Stimulated activated CD8-positive, alpha-beta memory T cell treated with anti-CD3 and anti-CD28 coated beads, Interleukin-15, amount 100 ng/mL, for 48 hours (primary cell): ENCODE measurements around the gene EVL.
A peak's percentile ranks its signal among the peaks of the same experiment; 100 is the strongest.

Experiments
- DNase-seq, 2 donors: peaks; one replicate each; pipeline ENCODE4 v3.0.0-alpha.2; 2020; ENCODE audit warnings: low read depth in 2 of 2

The EVL gene

DNA sequence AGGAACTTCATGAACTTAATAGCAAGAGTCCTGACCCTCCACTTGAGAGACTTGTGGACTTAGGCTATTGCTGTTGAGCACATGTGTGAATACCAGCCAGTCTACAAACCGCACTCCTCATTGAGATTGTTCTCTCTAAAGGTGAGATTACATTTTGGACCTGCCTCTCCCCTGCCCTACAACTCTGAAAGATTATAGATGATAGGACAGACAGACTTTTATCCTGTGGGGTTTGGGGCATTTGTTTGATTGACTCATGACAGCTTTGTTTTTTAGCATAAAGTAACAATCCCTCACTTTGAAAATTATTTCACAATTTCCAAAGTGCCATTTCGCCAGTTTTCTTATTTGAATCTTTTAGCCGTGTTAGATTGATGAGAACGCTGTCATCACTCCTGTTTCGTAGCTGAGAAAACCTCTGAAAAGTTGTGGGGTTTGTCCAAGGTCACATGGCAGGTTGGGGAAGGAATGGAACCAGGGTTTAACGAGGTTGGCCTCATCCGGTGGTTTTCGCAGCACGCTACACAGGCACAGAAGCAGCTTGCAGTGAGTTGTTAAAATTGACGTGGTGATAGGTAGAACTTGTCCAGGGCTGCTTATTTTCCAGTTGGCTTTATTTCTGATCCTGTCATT lies 836 bp downstream of the EVL start:
- peak; percentile 73 for DNase-seq

DNA sequence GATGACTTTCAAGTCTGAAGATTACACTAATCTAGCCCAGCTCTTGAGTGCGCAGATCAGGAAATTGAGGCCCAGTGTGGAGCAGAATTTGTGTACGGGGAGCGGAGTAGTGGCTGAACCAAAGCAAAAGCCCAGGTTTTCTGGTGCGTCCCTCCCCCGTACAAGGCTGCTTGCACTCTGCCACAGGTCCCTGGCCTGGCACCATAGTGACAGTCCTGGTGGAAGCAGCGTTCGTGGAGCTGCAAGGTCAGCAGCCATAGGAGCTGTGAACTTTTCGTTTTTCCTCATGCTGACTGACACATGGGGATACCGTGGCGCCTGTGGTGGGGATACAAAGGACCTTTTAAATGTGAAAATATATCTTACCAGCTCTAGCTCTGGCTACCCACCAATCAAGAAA lies 1.7 kb downstream of the EVL start:
- DNase-seq: no peak

GRCh38 chr14:100067481-100067880 lies 2.3 kb downstream of the EVL start:
- DNase-seq: no peak

DNA sequence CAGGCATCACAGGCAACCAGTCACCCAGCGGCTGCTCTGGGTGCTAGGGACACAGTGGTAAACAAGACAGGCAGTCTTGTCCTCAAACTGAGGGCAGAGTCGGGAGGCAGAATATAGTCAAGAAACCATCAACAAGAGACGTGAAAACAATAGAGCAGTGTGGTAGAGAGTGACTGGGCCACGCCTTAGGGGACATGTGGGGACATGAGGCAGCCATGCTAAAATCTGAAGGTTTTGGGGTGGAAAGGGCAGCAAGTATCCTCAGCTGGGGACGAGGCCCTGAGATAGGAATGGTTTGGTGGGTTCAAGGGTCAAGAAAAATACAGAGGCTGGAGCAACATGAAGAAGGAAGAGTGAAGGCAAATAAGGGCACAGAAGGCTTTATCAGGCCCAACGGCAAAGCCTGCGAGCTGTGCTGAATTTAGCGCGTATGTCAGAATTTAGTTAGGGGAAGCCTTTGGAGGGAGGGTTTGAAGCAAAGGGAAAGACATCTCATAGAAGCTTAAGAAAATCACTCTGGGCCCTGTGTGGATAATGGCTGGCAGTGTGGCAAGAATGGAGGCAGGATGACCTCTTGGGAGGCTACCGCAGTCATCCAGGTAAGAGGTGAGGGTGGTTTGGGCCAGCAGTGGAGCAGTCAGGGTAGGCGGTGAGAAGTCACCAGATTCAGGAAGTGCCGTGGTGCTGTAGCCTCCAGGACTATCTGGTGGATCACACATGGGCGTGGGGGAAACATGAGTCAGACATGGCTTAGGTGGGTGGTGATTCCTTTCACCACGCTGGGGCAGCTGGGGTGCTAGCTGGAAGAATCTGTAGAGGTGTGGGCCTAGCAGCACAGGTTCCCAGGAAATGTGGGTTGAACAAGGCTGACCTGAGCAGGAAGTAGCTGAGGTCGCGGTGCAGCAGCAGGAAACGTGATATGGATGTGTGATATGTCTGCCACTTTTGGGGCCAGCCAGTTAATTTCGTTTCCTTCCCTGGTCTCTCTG lies 3.0 kb downstream of the EVL start:
- DNase-seq: peak; percentile 86 to 88

DNA sequence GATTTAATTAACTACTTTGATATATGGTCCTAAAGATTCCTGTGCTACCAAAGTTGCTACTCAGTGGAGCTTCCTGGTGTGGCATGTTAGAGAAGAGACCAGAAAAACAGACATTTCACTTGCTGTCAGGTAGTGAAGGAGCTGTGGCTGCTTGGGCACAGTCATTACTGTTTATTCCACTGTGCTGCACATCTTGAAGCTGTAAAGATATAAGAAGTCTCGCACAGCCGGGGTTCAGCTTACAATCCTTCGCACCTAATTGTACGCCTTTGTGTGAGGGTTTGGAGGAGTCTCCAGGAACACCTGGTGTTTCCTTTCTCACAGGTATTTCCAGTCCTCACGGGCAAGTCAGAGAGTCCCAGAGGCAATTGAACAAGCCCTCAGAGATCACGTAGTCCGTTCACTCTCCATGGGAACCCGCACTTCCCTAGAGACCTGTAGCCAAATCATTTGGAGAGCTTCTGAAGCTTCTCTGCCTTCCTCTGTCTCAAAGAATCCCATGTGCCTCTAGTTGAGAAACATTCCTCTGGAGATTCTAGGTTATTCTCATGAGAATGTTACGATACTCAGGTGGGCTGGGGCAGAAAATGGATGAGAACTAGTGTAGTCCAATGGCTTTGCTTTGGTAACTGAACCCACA lies 4.1 kb downstream of the EVL start:
- DNase-seq: no peak

DNA sequence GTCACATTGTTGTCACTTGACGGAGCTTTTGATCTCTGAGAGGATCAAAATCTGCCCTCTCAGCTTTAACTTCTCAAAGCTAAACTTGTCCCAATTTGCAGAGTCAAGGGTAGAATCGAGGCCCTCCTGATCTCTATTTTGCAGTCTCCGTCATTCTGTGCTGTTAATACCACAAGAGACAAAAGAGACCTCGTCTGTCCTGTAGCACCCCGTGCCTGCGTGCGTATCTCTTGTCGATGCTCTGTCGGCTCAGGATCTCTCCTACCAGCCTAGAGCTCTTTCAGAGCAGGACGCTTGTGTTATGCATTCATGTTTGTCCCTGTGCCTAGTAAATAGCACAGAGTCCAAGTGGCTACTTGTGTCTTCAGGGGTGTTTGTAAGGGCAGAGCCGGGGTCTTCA lies 5.1 kb downstream of the EVL start:
- DNase-seq: no peak

- no peak for DNase-seq
Observed at GRCh38 chr14:100071545-100071944, 6.3 kb downstream of the EVL start.

DNA sequence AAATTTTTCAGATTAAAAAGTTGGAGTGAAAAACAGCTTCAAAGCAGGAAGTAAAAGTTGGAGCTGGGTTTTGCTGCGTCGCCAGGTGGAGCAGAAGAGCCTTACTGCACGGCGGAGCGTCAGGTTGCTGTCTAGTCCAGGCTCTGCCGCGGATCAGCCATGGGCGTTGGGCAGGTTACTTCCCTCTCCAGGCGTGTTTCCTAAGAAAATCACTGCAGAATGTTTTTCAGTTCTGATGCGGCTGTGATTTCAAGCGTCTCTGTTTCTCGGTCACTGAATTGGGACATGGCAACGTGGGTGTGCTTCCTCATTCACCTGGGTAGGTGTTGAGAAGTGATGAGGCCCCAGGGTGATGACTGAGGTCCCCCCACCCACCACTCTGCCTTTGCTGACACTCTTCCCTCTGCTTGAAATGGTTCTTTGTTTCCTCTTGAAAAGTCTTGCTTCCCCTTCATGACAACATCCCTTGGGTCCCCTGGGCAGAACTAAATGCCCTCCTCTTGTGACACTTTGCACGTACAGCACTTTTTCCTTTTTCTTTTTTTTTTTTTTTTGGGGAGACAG lies 7.6 kb downstream of the EVL start:
- no peak for DNase-seq

DNA sequence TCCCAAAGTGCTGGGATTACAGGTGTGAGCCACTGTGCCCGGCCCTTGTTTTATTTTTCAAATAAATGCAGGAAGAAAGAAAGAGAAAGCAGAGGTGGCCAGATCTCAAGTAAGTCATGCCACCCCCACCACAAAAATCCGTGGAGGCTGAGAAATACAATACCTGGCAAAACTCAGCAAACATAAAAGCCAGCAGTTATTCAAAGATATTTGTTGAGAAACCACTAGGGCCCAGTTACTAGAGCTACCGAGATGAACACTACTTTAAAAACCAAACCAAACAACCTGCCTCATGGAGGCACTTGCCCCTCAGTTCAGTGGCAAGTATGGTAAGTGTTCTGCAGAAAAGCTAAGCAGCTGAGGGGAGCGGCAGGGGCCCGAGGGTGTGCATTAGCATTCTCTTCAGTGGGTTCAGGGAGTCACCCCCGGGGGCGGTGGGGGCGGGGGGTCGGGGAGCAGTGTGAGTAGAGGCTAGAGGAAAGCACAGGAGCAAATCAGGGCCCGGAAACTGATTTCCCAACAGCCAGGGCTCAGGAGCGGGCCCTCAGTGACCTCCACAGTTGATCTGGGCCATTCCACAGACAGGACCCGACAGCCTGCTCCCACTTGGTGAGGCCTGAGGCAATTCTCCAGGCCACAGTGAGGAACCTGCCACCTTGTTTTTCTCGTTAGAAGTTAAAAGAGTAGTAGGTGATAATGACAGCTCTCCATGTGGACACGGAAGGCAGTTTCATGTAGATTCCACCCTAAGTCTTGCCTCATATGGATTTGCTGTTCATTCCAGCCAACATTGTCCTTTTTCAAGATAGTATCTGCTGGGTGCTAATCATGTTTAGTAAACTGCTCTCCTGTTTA lies 8.6 kb downstream of the EVL start:
- no peak for DNase-seq

- DNase-seq: no peak
Observed at GRCh38 chr14:100074431-100075100, 9.3 kb downstream of the EVL start.

- no peak for DNase-seq
Observed at GRCh38 chr14:100075681-100076080, 10.5 kb downstream of the EVL start.

DNA sequence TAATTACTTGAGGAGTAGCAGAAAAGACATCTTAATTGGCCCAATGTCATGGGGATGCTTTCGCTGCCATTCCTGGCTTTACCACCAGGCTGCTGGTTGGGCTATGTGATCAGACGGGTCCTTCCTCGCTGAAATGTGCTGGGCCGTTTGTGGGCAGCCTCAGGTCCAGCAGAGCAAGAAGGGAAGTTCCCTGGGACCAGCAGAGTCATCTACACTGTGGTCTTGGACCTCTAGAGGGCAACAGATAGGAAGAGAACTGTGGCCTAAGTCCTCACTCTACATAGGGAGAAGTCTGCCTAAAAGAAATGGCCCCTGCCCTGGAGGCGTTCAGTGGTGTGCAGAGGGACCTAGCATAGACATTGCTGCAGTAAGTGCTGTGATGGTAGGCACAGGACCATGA lies 10.9 kb downstream of the EVL start:
- no peak for DNase-seq

DNA sequence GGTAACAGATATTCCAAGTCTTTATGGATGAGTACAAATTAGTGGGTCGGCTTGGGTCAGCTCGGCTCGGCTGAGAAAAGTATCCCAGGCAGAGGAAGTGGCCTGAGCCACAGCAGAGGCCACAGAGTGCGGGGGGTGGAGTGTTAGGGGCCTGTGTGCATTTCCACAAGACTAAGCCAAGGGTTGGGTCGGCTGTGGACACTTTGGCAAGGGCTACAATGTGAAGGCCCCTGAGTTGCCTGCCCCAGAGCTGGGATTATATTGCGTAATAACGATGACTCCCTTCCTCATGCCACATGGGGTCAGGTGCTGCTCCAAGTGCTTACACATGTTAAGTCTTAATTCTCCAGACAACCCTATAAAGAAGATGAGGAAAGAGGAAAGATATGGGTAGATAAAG lies 11.4 kb downstream of the EVL start:
- no peak for DNase-seq

DNA sequence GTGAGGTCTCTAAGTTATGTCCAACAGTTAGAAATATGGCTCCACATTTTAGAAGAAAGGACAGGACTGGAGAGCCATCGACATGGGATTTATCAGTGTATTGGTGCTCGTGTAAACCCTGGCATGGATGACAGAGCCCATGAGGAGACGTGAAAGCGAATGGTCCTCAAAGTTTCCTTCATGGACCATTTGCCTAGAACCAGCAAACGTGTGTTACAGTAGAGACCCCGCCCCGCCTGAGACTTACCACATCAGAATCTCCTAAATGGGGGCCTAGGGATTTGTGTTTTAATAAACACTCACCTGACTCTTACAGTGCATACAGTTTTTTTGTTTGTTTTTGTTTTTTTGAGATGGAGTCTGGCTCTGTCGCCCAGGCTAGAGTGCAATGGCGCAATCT lies 12.2 kb downstream of the EVL start:
- DNase-seq: no peak

DNA sequence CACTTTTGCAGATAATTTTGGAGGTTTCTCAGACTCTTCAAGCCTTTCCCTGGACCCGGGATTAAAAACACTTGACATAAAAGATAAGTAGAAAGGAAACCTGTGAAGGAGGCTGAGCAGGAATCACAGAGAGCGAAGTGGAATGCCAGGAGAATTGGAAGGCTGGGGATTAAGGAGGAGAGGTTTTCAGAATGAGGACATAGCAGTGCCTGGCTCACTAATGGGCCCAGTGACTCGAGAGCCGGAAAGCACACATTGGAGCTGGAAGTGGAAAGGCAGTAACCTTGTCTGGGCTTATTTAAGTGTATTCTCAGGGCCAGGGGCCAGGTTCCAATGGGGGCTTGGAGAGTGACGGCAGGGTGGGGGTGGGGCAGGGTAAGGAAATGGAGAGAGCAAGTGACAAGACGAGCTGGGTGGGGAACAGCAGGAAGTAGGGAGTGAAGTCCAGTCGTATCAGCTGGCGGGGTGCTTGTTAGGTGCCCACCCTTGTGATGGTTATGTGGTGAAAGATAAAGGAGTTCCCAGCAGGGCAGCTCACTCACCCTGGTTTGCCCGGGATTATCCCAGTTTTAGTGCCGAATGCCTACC lies 13.1 kb downstream of the EVL start:
- DNase-seq: no peak

GRCh38 chr14:100078997-100079725 lies 13.9 kb downstream of the EVL start:
- peak; percentile 73 to 78 for DNase-seq

DNA sequence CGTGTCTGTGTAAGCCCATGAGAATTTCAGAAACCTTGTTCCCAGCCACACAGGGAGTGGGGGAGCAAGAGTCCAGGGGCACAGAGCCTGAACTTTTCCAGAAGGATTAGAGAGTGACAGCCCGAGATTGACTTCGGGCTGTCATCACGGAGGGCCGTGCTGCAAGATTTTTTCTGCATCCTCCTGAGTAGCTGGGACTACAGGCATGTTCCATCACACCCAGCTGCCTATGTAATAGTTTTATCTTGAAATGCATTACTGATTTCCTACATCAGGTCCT lies 14.4 kb downstream of the EVL start:
- DNase-seq: no peak

- DNase-seq: no peak
Observed at GRCh38 chr14:100080206-100080605, 15.0 kb downstream of the EVL start.

DNA sequence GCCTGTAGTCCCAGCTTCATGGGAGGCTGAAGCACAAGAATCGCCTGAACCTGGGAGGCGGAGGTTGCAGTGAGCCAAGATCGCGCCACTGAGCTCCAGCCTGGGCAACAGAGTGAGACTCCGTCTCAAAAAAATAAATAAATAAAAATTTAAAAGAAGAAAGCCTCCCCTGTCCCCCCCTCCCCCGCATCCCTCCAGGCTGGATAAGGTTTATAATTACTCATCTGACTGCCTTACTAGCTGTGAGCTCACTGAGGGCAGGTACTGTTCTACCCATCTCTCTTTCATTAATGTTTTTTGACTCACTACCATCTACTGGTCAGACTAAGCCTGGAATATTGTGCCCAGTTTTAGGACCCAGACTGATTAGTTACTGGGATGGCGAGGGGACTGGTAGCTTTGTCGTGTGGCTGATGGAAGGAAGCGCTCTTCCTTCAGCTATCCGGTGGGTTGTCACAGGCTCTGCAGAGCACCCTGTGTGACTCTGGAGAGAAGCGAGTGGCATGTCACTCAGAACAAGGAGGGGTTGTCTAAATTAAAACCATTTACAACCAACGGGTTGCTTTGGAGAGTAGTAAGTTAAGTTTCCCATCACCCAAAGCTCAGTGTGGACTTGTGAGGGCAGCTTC lies 16.9 kb downstream of the EVL start:
- DNase-seq: no peak

DNA sequence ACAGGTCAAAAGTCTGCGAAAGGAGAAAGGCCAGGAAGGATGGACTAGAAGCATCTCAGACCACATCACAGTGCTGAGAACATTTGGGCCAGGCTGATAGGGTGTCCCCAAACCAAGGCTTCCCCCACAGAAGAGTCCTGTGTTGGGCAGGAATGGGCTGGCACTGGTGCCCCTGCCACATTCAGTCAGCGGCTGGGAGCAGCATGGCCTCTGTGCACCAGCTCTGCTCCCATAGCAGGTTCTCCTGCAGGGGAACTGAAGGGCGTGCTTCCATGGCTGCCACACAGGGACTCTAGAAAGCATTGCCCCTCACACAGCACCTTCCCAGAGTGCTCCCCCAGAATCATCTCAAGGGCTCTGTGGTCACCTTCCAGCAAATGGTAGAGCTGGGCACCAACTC lies 17.5 kb downstream of the EVL start:
- no peak for DNase-seq
